ENCODE data around the gene CD300H.

CD300H gene

GRCh38 chr17:74569020-74570003 is 2.0 kb upstream of the CD300H start (continued):
- 0 out of 2 replicates have a peak, but pooled peaks have one; percentile 11 for TF ChIP-seq ZNF148 (tag by site-specific recombination; IDR thresholded peaks at IDR 0.05; ENCODE audit: borderline replicate concordance)
- TF ChIP-seq WT1 (tag by site-specific recombination; IDR thresholded peaks at IDR 0.05): 0 out of 2 replicates have a peak, but pooled peaks have one; percentile 24
- no peak for TF ChIP-seq TCF7L2 (IDR thresholded peaks at IDR 0.05; ENCODE audit: borderline replicate concordance, low read depth, low read length)
- TF ChIP-seq SP2 (tag by site-specific recombination; IDR thresholded peaks at IDR 0.05): no peak
- TF ChIP-seq ZNF112 (tag by site-specific recombination; IDR thresholded peaks at IDR 0.05): no peak
- TF ChIP-seq, protein P1, sequence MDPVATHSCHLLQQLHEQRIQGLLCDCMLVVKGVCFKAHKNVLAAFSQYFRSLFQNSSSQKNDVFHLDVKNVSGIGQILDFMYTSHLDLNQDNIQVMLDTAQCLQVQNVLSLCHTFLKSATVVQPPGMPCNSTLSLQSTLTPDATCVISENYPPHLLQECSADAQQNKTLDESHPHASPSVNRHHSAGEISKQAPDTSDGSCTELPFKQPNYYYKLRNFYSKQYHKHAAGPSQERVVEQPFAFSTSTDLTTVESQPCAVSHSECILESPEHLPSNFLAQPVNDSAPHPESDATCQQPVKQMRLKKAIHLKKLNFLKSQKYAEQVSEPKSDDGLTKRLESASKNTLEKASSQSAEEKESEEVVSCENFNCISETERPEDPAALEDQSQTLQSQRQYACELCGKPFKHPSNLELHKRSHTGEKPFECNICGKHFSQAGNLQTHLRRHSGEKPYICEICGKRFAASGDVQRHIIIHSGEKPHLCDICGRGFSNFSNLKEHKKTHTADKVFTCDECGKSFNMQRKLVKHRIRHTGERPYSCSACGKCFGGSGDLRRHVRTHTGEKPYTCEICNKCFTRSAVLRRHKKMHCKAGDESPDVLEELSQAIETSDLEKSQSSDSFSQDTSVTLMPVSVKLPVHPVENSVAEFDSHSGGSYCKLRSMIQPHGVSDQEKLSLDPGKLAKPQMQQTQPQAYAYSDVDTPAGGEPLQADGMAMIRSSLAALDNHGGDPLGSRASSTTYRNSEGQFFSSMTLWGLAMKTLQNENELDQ (tag by site-specific recombination; IDR thresholded peaks at IDR 0.05; ENCODE audit: low read depth): no peak
- TF ChIP-seq ZNF16 (tag by site-specific recombination; IDR thresholded peaks at IDR 0.05; ENCODE audit: low read depth): no peak
- TF ChIP-seq ZNF747 (tag by site-specific recombination; IDR thresholded peaks at IDR 0.05): 0 out of 2 replicates have a peak, but pooled peaks have one; percentile 22
- TF ChIP-seq, protein P2, sequence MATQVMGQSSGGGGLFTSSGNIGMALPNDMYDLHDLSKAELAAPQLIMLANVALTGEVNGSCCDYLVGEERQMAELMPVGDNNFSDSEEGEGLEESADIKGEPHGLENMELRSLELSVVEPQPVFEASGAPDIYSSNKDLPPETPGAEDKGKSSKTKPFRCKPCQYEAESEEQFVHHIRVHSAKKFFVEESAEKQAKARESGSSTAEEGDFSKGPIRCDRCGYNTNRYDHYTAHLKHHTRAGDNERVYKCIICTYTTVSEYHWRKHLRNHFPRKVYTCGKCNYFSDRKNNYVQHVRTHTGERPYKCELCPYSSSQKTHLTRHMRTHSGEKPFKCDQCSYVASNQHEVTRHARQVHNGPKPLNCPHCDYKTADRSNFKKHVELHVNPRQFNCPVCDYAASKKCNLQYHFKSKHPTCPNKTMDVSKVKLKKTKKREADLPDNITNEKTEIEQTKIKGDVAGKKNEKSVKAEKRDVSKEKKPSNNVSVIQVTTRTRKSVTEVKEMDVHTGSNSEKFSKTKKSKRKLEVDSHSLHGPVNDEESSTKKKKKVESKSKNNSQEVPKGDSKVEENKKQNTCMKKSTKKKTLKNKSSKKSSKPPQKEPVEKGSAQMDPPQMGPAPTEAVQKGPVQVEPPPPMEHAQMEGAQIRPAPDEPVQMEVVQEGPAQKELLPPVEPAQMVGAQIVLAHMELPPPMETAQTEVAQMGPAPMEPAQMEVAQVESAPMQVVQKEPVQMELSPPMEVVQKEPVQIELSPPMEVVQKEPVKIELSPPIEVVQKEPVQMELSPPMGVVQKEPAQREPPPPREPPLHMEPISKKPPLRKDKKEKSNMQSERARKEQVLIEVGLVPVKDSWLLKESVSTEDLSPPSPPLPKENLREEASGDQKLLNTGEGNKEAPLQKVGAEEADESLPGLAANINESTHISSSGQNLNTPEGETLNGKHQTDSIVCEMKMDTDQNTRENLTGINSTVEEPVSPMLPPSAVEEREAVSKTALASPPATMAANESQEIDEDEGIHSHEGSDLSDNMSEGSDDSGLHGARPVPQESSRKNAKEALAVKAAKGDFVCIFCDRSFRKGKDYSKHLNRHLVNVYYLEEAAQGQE (tag by site-specific recombination; IDR thresholded peaks at IDR 0.05): no peak
- TF ChIP-seq, protein P3, sequence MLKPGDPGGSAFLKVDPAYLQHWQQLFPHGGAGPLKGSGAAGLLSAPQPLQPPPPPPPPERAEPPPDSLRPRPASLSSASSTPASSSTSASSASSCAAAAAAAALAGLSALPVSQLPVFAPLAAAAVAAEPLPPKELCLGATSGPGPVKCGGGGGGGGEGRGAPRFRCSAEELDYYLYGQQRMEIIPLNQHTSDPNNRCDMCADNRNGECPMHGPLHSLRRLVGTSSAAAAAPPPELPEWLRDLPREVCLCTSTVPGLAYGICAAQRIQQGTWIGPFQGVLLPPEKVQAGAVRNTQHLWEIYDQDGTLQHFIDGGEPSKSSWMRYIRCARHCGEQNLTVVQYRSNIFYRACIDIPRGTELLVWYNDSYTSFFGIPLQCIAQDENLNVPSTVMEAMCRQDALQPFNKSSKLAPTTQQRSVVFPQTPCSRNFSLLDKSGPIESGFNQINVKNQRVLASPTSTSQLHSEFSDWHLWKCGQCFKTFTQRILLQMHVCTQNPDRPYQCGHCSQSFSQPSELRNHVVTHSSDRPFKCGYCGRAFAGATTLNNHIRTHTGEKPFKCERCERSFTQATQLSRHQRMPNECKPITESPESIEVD (tag by site-specific recombination; IDR thresholded peaks at IDR 0.05): no peak
- no peak for TF ChIP-seq ZNF157 (tag by site-specific recombination; IDR thresholded peaks at IDR 0.05)
- TF ChIP-seq ZNF433 (tag by site-specific recombination; IDR thresholded peaks at IDR 0.05; ENCODE audit: low read depth): no peak
- no peak for TF ChIP-seq ZNF335 (tag by site-specific recombination; conservative IDR thresholded peaks at IDR 0.05)
- peak; percentile 99 for TF ChIP-seq EGR2 (tag by site-specific recombination; IDR thresholded peaks at IDR 0.05; ENCODE audit: low read depth)
- TF ChIP-seq ZBTB11 (tag by site-specific recombination; conservative IDR thresholded peaks at IDR 0.05; ENCODE audit: low read depth): no peak
- TF ChIP-seq ZNF248 (tag by site-specific recombination; IDR thresholded peaks at IDR 0.05): no peak
- TF ChIP-seq ZNF280D (tag by site-specific recombination; IDR thresholded peaks at IDR 0.05): no peak
- 0 out of 2 replicates have a peak, but pooled peaks have one; percentile 21 for TF ChIP-seq ZNF621 (tag by site-specific recombination; IDR thresholded peaks at IDR 0.05)
- TF ChIP-seq ZNF837 (tag by site-specific recombination; IDR thresholded peaks at IDR 0.05): no peak
- no peak for TF ChIP-seq ZNF610 (tag by site-specific recombination; IDR thresholded peaks at IDR 0.05; ENCODE audit: borderline replicate concordance)
- TF ChIP-seq ZNF223 (tag by site-specific recombination; IDR thresholded peaks at IDR 0.05): no peak
